ENCODE measurements around the gene GAN. TPM values are rescaled to one million over a fixed set of nuclear protein-coding genes. Genes with fewer than 3 reads are reported as not detected.
"Not testable (repeated sequence)": the region's sequence is repeated elsewhere in the genome, so short reads cannot be mapped to it uniquely, and the experiment has no call there.

Gene GAN
- total and polyA plus RNA-seq, 10 of the 15 experiments (the other 5 are each of a cell fraction or from before 2014, with no cell fraction given) = 0.42 to 8.4 (median 2.5) TPM

DNA sequence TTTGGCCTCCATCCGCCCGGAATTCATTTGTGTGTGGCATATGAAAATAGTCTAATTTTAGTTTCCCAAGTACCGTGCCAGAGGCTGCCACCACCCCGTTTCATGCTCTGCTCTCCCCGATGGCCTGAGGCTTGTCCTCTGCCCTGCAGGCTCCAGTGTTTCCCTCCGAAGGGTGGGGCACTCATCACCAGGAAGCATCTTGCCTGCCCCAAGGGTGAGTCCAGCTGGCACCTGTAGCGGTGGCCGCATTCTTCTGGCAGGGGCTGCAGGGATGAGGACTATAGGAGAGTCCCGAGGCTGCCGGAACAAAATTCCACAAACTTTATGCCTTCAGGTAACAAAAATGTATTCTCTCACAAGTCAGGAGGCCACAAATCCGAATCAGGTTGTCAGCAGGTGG lies 106.8 kb downstream of the GAN start:
- TF ChIP-seq MEF2A (IDR thresholded peaks at IDR 0.05; ENCODE audit: insufficient read depth, low read depth, low read length) = no peak
- TF ChIP-seq, protein P1, sequence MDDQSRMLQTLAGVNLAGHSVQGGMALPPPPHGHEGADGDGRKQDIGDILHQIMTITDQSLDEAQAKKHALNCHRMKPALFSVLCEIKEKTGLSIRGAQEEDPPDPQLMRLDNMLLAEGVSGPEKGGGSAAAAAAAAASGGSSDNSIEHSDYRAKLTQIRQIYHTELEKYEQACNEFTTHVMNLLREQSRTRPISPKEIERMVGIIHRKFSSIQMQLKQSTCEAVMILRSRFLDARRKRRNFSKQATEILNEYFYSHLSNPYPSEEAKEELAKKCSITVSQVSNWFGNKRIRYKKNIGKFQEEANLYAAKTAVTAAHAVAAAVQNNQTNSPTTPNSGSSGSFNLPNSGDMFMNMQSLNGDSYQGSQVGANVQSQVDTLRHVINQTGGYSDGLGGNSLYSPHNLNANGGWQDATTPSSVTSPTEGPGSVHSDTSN (IDR thresholded peaks at IDR 0.05; ENCODE audit: insufficient replicate concordance, low read depth, low read length) = no peak
- TF ChIP-seq ATF7 (IDR thresholded peaks at IDR 0.05; ENCODE audit: low read depth) = no peak
- TF ChIP-seq, protein P2, sequence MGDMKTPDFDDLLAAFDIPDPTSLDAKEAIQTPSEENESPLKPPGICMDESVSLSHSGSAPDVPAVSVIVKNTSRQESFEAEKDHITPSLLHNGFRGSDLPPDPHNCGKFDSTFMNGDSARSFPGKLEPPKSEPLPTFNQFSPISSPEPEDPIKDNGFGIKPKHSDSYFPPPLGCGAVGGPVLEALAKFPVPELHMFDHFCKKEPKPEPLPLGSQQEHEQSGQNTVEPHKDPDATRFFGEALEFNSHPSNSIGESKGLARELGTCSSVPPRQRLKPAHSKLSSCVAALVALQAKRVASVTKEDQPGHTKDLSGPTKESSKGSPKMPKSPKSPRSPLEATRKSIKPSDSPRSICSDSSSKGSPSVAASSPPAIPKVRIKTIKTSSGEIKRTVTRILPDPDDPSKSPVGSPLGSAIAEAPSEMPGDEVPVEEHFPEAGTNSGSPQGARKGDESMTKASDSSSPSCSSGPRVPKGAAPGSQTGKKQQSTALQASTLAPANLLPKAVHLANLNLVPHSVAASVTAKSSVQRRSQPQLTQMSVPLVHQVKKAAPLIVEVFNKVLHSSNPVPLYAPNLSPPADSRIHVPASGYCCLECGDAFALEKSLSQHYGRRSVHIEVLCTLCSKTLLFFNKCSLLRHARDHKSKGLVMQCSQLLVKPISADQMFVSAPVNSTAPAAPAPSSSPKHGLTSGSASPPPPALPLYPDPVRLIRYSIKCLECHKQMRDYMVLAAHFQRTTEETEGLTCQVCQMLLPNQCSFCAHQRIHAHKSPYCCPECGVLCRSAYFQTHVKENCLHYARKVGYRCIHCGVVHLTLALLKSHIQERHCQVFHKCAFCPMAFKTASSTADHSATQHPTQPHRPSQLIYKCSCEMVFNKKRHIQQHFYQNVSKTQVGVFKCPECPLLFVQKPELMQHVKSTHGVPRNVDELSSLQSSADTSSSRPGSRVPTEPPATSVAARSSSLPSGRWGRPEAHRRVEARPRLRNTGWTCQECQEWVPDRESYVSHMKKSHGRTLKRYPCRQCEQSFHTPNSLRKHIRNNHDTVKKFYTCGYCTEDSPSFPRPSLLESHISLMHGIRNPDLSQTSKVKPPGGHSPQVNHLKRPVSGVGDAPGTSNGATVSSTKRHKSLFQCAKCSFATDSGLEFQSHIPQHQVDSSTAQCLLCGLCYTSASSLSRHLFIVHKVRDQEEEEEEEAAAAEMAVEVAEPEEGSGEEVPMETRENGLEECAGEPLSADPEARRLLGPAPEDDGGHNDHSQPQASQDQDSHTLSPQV (IDR thresholded peaks at IDR 0.05) = no peak
- TF ChIP-seq, protein P3, sequence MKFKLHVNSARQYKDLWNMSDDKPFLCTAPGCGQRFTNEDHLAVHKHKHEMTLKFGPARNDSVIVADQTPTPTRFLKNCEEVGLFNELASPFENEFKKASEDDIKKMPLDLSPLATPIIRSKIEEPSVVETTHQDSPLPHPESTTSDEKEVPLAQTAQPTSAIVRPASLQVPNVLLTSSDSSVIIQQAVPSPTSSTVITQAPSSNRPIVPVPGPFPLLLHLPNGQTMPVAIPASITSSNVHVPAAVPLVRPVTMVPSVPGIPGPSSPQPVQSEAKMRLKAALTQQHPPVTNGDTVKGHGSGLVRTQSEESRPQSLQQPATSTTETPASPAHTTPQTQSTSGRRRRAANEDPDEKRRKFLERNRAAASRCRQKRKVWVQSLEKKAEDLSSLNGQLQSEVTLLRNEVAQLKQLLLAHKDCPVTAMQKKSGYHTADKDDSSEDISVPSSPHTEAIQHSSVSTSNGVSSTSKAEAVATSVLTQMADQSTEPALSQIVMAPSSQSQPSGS (IDR thresholded peaks at IDR 0.05; ENCODE audit: low read length) = no peak
- TF ChIP-seq, protein P4, sequence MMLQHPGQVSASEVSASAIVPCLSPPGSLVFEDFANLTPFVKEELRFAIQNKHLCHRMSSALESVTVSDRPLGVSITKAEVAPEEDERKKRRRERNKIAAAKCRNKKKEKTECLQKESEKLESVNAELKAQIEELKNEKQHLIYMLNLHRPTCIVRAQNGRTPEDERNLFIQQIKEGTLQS (IDR thresholded peaks at IDR 0.05; ENCODE audit: borderline replicate concordance, extremely low read depth, low read depth, low read length) = no peak
- TF ChIP-seq TARDBP (IDR thresholded peaks at IDR 0.05; ENCODE audit: borderline replicate concordance) = no peak
- Histone ChIP-seq H3K27ac (ENCODE audit: control insufficient read depth, insufficient read depth) (no peak overlapping the region), H3K9me3 (replicated peaks; ENCODE audit: control insufficient read depth, insufficient read depth, low read length) (no peaks in the 10 kb centered on the region; the same call in 1 of the 3 replicates), H3K79me2 (ENCODE audit: control insufficient read depth, insufficient read depth, low read length) (no peaks in the 10 kb centered on the region), H4K20me1 (ENCODE audit: control insufficient read depth, insufficient read depth) (no peaks in the 10 kb centered on the region), H3K4me3 (no peak overlapping the region), H3K27me3 (replicated peaks in 1 of 2; ENCODE audit: control insufficient read depth in 2 of 2, insufficient read depth in 2 of 2, low read length in 1 of 2) (no peaks in the 10 kb centered on the region), H3K36me3 (ENCODE audit: control insufficient read depth in 2 of 2, insufficient read depth in 2 of 2, low read length in 1 of 2) (no peaks in the 10 kb centered on the region), H3K9ac (ENCODE audit: control insufficient read depth, insufficient read depth, low read length) (no peak overlapping the region), H3K4me1 (ENCODE audit: control insufficient read depth, insufficient read depth, low read length) (peaks cover 5% of the 10 kb centered on the region; the same call in 1 of the 2 replicates), H3K4me2 (ENCODE audit: control insufficient read depth, insufficient read depth) (no peak overlapping the region), H2AFZ (ENCODE audit: control insufficient read depth, low read depth, low read length) (no peak overlapping the region)
- no TSS peak for BruUV-seq (replicated peaks)
- RAD21 ChIA-PET (ENCODE audit: unreplicated experiment) = no interaction called here
- POLR2A ChIA-PET = no interaction called here
- intact Hi-C loops (cut with micrococcal nuclease; ENCODE audit: unreplicated experiment) = no loop called here
- SMC1A ChIA-PET (ENCODE audit: uncharacterized antibody, unreplicated experiment) = no interaction called here
- WGBS (ENCODE audit: insufficient coverage, insufficient replicate concordance, low lambda C conversion rate, missing lambda C conversion rate) = 37% methylated on average over 11 of the region's 11 CpGs
- FAIRE-seq (no peak), ATAC-seq (no peak), DNase-seq (ENCODE audit: low read depth, low spot score) (no peak)
- in situ Hi-C loops (cut with MboI) = no loop called here
- CTCF ChIA-PET = no interaction called here

DNA sequence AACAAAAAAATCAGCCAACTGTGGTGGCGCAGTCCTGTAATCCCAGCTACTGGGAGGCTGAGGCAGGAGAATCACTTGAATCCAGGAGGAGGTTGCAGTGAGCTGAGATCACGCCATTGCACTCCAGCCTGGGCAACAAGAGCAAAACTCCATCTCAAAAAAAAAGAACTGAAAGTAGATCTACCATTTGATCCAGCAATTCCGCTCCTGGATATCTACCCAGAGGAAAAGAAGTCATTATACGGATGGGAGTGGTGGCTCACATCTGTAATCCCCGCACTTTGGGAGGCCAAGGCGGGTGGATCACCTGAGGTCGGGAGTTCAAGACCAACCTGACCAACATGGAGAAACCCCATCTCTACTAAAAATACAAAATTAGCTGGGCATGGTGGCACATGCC lies 107.4 kb downstream of the GAN start:
- H3K36me3 ChIP-seq (ENCODE audit: control insufficient read depth in 2 of 2, insufficient read depth in 2 of 2, low read length in 1 of 2); H3K79me2 ChIP-seq (ENCODE audit: control insufficient read depth, insufficient read depth, low read length); in situ Hi-C loops (cut with MboI); H2AFZ ChIP-seq (ENCODE audit: control insufficient read depth, low read depth, low read length); H3K4me2 ChIP-seq (ENCODE audit: control insufficient read depth, insufficient read depth); H3K9ac ChIP-seq (ENCODE audit: control insufficient read depth, insufficient read depth, low read length); H3K27ac ChIP-seq (ENCODE audit: control insufficient read depth, insufficient read depth); intact Hi-C loops (cut with micrococcal nuclease; ENCODE audit: unreplicated experiment); POLR2A ChIA-PET; RAD21 ChIA-PET (ENCODE audit: unreplicated experiment); BruUV-seq (replicated peaks); H3K4me3 ChIP-seq; ATAC-seq; CTCF ChIA-PET; DNase-seq (ENCODE audit: low read depth, low spot score); H3K4me1 ChIP-seq (ENCODE audit: control insufficient read depth, insufficient read depth, low read length); FAIRE-seq; H3K27me3 ChIP-seq (replicated peaks in 1 of 2; ENCODE audit: control insufficient read depth in 2 of 2, insufficient read depth in 2 of 2, low read length in 1 of 2); H4K20me1 ChIP-seq (ENCODE audit: control insufficient read depth, insufficient read depth); H3K9me3 ChIP-seq (replicated peaks; ENCODE audit: control insufficient read depth, insufficient read depth, low read length): not testable (repeated sequence)
- whole genome bisulfite sequencing (ENCODE audit: insufficient coverage, insufficient replicate concordance, low lambda C conversion rate, missing lambda C conversion rate) = 68% methylated on average over 7 of the region's 7 CpGs
- SMC1A ChIA-PET (ENCODE audit: uncharacterized antibody, unreplicated experiment) = interaction anchor here (1.2 kb wide), 1 partner anchor 10 kb away, joined by 3 read pairs; no protein-coding TSS in a partner anchor
